ENCODE results near the gene DNAJC18. TPM values are rescaled to one million over a fixed set of nuclear protein-coding genes. Genes with fewer than 3 reads are reported as not detected.
"Not testable (repeated sequence)": the region's sequence is repeated elsewhere in the genome, so short reads cannot be mapped to it uniquely, and the experiment has no call there.

DNAJC18 gene
- total RNA-seq, 4 donors from 2014 or later: 8.3 to 15.4 (median 13.4) TPM

DNA sequence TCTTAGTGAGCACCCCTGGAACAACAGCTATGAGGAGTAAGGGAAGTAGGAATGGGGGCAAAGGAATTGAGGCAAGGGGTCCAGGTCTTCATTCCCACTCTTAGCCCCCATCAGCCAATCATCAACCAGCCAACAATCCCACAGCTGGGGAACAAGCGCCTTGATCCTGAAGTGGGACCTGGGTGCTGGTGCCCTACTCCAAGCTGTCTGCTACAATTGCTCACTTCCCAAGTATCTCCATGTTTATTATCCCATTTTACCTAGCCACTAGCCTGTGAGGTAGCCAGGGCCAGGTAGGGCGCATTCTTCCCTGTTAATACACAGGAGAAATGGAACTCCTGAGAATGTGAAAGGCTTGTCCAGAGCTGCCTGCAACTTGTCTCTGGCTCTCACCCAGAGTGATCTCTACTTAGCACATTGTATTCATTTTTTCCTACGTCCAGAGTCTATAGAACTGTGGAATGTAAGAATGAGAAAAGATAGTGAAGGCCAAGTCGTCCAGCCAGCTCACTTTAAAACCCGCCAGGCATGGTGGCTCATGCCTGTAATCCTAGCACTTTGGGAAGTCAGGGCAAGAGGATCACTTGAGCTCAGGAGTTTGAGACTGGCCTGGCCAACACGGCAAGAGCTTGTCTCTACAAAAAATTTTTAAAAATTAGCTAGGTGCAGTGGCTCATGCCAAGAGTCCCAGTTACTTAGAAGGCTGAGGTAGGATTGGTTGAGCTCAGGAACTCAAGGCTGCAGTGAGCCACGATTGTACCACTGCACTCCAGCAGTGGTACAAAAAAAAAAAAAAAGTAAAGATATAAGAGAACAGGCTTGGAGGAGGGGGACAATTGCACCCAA, 6.2 kb upstream of the DNAJC18 start:
- WGBS: 49% methylated on average over 7 of the region's 7 CpGs
- intact Hi-C loops (cut with DNase I): no loop called here
- Histone ChIP-seq H3K36me3 (peaks cover 0 to 31% (median 0%) of the 10 kb centered on the region in 4 donors), H3K9me3 (no peaks in the 10 kb centered on the region), H3K4me3 (no peak overlapping the region), H3K4me1 (peaks cover 0 to 17% (median 12%) of the 10 kb centered on the region in 4 donors), H3K27me3 (no peaks in the 10 kb centered on the region), H3K27ac (replicated peaks in 1 of 4) (peak overlapping the region in 1 of 4 donors; percentile 18)
- TF ChIP-seq POLR2AphosphoS5 (IDR thresholded peaks at IDR 0.05) (no peak), CTCF (IDR thresholded peaks at IDR 0.05) (no peak), POLR2A (IDR thresholded peaks at IDR 0.05; ENCODE audit: low read depth) (no peak), EP300 (IDR thresholded peaks at IDR 0.05) (no peak)
- DNase-seq (ENCODE audit: extremely low spot score): no peak

GRCh38 chr5:139443831-139444453, 4.6 kb upstream of the DNAJC18 start:
- Histone ChIP-seq H3K4me1 (peaks cover 7 to 26% (median 19%) of the 10 kb centered on the region in 4 donors), H3K4me3 (no peak overlapping the region), H3K9me3 (no peaks in the 10 kb centered on the region), H3K36me3 (peaks cover 0 to 24% (median 0%) of the 10 kb centered on the region in 4 donors), H3K27me3 (no peaks in the 10 kb centered on the region), H3K27ac (replicated peaks in 1 of 4) (no peak overlapping the region)
- 68% methylated on average over 4 of the region's 4 CpGs for WGBS
- TF ChIP-seq CTCF (IDR thresholded peaks at IDR 0.05): no peak
- TF ChIP-seq POLR2AphosphoS5 (IDR thresholded peaks at IDR 0.05): no peak
- TF ChIP-seq EP300 (IDR thresholded peaks at IDR 0.05): no peak
- no peak for TF ChIP-seq POLR2A (IDR thresholded peaks at IDR 0.05; ENCODE audit: low read depth)
- intact Hi-C loops (cut with DNase I): no loop called here
- DNase-seq (ENCODE audit: extremely low spot score): no peak

GRCh38 chr5:139440416-139440815, 1.1 kb upstream of the DNAJC18 start:
- intact Hi-C loops (cut with DNase I): not testable (repeated sequence)

DNA sequence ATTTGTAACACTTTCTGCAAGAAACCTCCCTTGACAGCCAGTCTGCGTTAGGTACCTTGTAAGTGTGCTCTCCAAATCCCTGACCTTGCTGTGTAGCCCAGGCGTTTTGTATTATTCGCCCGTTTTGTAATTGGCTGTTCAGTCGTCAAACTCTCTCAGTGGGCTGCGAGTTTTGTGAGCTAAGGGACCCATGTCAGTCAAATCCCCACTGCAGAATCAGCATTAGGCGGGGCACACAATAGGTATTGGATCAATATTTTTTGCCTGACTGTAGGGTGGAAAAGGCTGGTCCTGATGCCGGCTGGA, 665 bp downstream of the DNAJC18 start:
- Histone ChIP-seq H3K36me3 (peaks cover 9 to 33% (median 23%) of the 10 kb centered on the region in 4 donors), H3K9me3 (no peaks in the 10 kb centered on the region), H3K27me3 (no peaks in the 10 kb centered on the region), H3K4me1 (peaks cover 7 to 24% (median 15%) of the 10 kb centered on the region in 4 donors), H3K27ac (replicated peaks in 1 of 4) (peak overlapping the region; percentile 91 to 97 (median 94)), H3K4me3 (peak overlapping the region; percentile 73 to 87 (median 80))
- intact Hi-C loops (cut with DNase I): loop anchor here (5.0 to 10.0 kb wide), 2 partner anchors 79 to 336 kb away; no protein-coding TSS in a partner anchor
- DNase-seq (ENCODE audit: extremely low spot score): no peak
- TF ChIP-seq POLR2A (IDR thresholded peaks at IDR 0.05; ENCODE audit: low read depth) (no peak), EP300 (IDR thresholded peaks at IDR 0.05) (no peak), POLR2AphosphoS5 (IDR thresholded peaks at IDR 0.05) (no peak), CTCF (IDR thresholded peaks at IDR 0.05) (no peak)
- 17% methylated on average over 8 of the region's 8 CpGs for WGBS

More at GRCh38 chr5:139440416-139440815, 1.1 kb upstream of the DNAJC18 start:
- H3K27me3 ChIP-seq; H3K9me3 ChIP-seq; H3K4me3 ChIP-seq; DNase-seq (ENCODE audit: extremely low spot score): not testable (repeated sequence)
- 96% methylated on average over 17 of the region's 17 CpGs for WGBS
- peak overlapping the region in 1 of 4 donors; percentile 97 for H3K27ac ChIP-seq (replicated peaks in 1 of 4)
- H3K36me3 ChIP-seq: peaks cover 1 to 16% (median 9%) of the 10 kb centered on the region in 4 donors
- peaks cover 7 to 27% (median 21%) of the 10 kb centered on the region in 4 donors for H3K4me1 ChIP-seq

DNA sequence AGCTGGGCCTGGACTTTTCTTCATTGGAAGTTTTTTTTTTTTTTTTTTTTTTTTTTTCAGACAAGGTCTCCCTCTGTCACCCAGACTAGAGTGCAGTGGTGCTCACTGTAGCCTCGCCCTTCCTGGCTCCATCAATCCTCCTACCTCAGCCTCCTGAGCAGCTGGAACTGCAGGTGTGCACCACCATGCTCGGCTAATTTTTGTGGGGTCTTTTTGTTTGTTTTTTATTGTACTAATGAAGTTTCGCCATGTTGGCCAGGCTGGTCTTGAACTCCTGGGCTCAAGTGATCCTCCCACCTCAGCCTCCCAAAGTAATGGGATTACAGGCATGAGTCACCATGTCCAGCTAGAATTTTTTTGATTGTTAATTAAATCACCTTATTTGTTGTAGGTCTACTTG, 3.6 kb downstream of the DNAJC18 start:
- 91% methylated on average over 3 of the region's 3 CpGs for WGBS
- intact Hi-C loops (cut with DNase I): loop anchor here (5.0 to 10.0 kb wide), 2 partner anchors 82 to 339 kb away; no protein-coding TSS in a partner anchor
- no peak overlapping the region for H3K4me3 ChIP-seq
- H3K4me1 ChIP-seq: peaks cover 7 to 17% (median 15%) of the 10 kb centered on the region in 4 donors
- H3K36me3 ChIP-seq: peaks cover 9 to 59% (median 42%) of the 10 kb centered on the region in 4 donors
- no peaks in the 10 kb centered on the region for H3K9me3 ChIP-seq
- TF ChIP-seq POLR2A (IDR thresholded peaks at IDR 0.05; ENCODE audit: low read depth): no peak
- no peak for TF ChIP-seq EP300 (IDR thresholded peaks at IDR 0.05)
- no peak for TF ChIP-seq POLR2AphosphoS5 (IDR thresholded peaks at IDR 0.05)
- no peak for TF ChIP-seq CTCF (IDR thresholded peaks at IDR 0.05)
- H3K27me3 ChIP-seq: no peaks in the 10 kb centered on the region
- no peak for DNase-seq (ENCODE audit: extremely low spot score)
- H3K27ac ChIP-seq (replicated peaks in 1 of 4): no peak overlapping the region

All from esophagus muscularis mucosa (tissue), 4 donors.